DMS53 treated with DMSO at 0.1 percent for 48 hours (cell line): ENCODE data around the gene TRIM41.
"Not testable (repeated sequence)": the region's sequence is repeated elsewhere in the genome, so short reads cannot be mapped to it uniquely, and the experiment has no call there.

Experiments
- DNase-seq: peaks from one replicate; lab custom pipeline; 2025; ENCODE audit not compliant: unreplicated experiment; lab: John Stamatoyannopoulos, UW

TRIM41 gene

DNA sequence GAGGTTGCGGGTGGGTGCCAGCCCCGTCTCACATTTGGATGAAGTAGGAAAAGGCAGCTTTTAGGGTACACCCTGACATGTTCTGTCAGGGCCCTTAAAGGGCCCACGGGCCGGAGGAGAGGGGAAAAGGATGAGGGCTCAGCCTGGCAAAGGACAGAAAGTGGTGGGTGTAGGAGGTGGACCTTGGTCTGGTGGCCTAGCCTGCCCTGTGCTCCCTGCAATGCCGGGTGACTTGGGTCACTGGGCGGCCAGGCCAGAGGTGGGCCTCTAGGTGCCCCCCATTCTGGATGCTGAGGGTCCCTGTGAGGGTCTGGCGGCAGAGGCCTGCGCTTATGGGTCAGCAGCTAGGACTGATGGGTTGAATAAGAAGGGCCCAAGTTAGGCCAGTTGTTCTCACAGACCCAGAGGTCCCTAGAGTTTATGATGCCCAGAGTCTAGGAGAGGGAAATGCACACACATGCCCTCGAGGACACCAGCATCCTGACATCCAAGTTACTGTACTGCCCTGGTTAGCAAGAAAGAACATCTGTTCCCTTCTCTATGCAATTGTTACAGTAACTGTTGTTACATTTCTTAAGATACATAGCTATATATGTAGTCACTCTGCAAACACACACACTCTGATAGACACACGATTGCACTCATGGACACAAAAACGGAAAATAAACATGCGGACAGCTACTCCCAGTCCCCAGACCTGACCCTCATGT is 30.6 kb upstream of the TRIM41 start:
- no peak for DNase-seq

DNA sequence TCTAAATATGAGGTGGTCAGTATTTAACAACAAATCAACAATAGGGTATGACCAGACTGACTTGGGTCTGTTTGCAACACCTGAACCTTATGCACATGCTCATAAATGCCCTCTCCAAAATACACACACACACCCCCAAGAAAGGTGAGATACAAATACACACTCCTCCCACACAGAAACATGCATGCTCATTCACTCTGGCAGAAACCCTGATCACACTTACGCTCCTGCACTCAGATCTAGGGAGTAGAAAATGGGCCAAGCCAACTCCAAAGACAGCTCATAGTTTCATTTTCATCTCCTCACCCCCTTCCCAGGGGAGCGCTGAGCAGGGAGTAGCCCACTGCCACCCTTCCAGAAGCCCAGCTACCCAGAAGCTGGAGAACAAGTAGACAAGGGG is 29.4 kb upstream of the TRIM41 start:
- DNase-seq, result no peak

DNA sequence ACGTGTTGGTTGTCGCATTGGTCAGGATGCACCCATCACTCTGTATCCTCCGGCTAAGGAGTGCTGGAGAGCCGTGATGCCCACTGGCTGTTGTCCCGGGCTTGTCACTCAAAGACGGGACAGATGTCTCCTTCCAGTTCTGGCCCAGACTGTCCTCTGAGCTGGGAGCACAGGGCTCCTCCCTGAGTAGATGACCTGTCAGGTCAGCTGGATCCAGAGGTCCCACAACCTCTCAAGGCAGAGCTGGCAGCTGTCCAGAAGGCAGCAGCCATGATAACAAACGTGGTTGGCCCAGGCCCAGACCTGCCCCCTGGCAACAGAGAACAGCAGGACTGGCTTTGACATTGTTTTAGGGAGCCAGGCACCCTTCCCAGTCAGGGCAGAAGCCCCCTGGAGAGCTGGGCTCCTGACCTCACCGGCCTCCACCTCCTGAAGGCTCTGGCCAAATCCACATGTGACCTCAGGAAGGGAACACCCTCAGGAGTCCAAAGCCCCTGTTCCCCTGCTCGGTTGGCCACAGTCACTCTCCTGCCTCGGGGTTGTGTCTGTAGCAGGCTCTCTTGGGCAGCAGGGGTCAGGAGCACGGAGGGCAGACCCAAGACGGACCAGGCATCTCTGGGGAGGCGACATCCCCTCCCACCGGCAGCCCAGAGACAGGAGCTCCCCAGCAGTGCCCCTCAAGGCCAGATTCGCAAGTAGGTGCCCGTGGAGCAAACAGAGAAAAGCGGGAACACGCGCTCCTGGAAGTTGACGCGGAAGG is 28.4 kb upstream of the TRIM41 start:
- DNase-seq, result no peak

DNA sequence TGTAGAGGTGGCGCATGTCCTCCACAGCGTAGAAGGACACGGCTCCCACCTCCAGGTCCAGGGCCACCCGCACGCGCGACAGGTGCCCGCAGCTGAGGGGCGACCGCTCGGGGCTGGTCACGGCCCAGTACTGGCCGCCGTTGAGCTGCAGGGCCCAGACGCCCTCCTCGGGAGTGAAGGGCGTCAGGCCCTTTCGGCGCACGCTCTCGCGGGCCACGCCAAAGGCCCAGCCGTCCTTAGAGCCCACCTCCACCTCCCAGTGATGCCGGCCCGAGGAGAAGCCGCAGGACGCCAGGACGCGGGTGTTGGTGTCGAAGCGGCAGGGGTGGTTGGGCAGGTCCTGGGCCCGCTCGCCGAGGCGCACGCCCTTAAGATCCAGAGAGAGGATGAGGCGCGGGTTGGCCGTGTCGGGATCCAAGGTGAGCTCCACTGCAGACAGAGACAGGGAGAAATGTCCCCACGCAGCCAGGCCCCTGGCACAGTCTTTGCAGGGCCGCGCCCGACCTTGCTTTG is 27.8 kb upstream of the TRIM41 start:
- no peak for DNase-seq

DNA sequence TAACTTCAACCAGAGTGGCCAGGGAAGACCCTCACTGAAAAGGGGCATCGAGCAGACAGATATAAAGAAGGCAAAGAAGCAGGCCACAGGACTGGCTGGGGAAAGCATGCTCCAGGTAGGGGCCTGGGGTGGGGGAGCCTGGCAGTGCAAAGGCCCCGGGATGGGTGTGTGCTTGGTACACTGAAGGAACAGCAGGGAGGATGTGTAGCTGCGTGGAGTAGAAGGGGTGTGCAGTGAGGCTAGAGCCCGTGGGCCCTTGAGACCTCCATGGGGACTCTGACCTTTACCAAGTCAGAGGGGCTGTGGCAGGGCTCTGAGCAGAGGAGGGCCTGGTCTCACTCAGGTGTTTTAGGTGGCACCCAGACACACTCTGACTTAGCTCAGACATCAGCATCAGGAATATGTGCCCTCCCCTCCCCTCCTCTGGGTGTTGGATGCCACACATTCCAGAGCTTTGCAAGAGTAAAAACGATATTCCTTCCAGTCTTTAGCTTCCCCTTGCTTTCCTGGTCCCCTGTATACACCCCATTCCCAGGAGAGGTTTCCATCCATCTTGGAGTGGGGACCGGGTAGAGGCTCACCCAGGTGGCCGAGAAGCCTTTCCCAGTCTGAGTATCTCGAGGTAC is 25.6 kb upstream of the TRIM41 start:
- DNase-seq, result no peak

DNA sequence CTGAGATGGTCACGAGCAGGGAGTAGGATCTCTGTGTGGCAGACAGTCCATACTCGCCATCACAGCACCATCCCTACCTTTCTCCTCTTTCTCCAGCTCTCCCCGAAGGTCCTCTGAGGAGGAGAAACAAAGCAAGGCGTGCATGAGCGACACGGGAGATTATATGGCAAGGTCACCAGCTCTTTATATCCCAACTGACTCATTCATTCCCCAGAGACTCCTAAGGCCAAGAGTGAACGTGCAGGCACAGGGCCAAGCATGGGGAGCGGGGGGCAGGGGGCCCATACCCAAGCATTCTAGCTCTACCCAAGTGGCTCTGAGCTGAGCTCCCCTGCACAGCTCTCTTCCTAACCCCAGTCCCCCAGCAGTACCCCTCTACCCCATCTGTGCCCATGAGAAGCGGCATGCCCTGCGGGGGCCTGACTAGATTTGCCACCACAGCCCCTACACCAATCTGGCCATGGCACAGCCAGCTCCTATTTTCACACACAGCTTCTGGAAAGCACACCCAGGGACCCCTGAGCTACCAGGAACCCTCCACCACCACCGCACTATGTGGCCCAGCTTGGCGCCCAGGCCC is 24.9 kb upstream of the TRIM41 start:
- no peak for DNase-seq

DNA sequence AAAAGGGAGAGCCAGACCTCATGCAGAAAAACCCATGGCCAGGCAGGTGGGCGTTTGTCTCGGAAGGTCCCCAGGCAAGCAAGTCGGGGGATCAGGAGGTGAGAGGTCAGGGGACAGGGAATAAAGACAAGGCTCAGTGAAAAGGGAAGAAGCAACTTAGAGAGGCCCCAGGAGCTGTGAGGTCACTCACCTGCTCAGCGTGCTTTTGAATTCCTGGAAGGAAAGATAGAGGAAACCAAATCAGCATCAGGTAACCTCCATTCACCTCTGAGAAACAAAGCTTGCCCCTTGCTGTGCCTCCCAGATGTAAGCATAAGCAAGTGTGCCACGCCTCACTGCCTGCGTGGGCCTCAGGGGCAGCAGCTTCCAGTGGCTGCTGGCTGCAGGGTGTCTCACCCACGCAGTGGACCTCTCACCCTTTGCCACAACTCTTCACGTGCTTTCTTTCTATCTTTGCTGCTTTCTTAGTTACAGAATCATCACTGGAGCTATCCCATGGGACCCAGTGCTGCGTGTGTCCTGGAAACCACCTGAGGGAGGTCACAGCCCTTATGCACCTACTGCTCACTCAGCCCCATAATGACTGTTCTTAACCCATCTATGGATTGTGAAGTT is 24.1 kb upstream of the TRIM41 start:
- no peak for DNase-seq

DNA sequence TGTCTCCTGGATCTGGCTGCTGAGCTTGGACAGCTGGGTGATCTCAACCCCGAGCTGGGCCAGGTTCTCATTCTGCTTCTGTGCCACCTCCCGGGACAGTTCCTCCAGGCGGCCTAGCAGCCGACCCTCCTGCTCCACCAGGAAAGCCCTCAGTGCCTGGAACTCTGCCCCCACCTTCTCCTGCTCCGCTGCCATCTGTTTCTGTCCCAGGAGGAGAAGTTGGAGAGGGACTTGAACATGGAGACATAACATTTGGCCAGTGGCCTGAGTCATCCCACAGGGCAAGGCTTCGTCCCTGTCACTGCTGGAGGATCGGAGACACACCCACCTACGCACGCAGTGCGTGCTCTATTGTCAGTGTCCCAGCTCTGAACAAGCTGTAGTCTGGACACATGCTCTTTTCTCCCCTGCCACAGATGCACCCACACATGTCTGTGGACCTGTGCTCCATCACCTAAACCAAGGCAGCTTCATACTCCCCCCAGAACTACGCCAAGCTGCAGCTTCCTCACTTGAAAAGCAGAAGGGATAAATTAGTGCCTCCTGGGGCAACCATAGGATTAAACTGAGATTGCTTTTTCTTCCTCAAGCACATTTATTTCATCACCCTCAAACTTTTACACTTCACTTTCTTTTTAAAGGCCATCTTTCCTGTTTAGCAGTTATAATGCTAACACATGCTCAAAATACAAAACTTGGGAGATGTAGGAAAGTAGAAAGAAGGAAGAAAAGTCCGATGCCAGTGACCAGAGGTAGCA is 23.0 kb upstream of the TRIM41 start:
- DNase-seq, result no peak

DNA sequence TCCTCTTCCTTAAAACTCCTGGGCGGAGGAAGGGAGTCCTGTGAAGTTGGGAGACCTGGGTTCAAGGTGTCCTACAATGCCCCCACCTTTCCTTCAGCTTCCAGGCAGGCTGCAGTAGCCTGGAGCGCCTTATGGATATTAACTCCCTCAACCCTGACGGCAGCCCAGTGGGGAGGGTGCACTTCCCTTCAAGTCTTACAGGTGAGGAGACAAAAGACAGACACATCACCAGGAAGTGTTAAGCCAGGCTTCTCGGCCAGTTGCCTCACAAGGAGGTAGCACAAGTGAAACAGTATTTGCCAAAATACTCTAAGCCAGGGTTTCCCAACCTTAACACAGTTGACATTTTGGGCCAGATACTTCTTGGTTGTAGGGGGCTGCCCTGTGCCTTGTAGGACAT is 22.3 kb upstream of the TRIM41 start:
- no peak for DNase-seq

DNA sequence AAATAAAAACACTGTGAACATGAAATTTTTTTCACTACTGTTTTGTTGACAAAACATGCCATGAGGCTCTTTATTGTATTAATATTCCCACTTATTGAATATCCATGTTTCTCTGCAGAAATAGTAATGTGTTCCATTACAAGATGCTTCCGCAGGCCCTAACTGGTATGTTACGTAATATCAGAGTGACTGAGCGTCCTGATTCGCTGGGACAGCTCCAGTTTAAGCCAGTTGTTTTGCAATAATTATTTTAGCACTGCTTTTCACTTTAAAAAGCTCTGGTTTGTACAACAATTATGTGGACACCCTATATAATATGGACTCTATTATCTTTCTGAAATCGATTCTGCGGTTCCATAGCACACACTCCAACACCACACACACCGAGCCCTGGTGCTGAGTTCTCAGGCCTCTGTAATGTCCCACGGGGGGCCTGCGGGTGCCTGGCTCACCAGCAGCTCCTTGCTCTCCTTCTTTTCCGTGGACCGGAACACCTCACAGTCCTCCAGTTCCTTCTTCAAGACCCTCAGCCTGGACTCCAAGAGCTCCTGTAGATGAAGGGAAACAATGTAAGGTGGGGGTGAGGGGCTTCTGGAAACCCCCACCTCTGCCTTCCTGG is 19.9 kb upstream of the TRIM41 start:
- no peak for DNase-seq

DNA sequence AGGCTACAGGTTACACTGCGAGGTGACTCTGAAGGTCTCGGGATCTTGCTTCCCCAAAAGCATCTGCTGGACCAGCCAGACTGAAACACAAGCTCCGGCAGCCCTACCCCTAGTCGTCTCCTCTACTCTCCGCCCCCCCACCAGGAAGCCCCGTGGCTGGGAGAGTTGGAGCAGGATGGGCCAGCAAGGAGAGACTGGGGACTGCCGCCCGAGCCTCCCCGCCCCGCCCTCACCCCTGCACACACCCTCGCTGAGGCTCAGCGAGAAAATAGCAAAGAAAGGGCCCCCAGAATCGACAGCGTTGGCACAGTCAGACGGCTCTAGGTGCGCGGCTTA is 19.3 kb upstream of the TRIM41 start:
- DNase-seq, result no peak

DNA sequence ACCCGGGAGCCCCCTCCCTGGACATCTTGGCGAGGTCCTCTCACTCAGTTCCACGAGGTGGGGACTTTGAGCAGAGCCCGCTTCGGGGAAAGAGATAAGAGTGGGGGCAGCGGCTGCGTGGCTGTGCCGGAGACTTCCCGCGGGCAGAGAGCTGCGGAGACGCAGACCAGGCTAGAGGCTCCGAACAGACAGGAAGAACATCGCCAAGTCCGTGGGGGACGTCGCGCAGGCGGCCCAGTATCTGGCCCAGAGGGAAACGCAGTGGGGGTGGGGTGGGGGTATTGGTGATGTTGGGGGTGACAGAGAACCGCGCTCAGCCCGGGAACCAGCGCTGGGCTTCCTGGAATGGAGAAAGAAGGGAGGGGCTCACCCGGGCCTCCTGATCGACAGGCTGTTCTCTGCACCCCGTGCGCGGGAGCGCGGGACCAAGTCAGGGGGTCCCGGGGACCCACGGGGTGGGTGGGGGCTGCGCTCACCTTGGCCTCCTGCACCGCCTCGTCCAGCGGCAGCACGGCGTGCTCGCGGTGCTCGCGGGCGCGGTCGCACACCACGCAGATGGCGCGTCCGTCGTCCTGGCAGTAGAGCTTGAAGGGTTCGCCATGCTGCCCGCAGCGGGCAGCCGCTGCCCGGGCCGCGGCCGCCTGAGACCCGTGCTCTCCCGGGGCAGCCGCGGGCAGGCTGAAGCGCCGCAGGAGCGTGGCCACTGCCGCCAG is 18.8 kb upstream of the TRIM41 start:
- DNase-seq, result no peak

DNA sequence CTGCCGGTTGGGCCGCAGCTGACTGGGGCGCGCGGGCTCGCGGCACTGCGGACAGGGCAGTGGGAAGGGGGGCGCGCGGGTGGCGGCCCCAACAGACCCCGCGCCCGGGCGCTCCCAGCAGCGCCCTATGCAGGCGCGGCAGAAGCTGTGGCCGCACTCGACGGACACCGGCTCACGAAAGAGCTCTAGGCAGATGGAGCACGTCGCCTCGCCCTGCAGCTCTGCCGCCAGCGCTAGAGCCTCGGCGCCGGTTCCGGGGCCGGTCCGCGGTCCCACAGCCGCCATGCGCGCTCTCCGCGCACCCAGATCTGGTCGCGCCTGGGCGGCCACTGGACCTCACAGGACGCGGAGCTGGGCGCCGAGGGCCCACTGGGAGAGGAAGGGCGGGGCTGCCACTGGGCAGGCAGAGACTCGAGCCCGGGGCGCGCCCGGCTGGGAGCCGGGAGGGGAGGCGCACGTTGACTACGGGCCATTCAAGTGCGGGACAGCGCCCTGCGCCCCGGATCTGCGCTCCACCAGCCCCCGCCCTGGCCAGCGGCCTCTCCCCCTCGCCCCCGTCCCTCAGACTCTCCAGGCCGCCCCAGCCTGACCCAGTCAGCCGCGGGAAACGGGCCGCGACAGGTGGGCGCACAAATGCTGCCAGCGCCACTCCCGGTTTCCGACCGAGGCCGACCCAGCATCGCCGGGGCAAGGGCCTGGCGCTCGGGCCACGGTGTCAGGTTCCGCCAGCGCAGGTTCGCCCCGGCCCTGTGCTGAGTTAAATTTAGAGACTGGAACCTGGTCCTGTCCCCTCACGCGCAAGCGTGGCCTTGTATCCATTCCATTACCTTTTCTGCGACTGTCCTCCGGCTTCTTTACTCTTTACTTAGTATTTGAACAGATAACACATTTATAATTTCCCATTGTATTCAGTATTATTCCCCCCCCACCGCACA is 18.0 kb upstream of the TRIM41 start, which contains the start of gene TRIM7:
TRIM7 (minus strand) TSS at position 371 of the 935 bp plus-strand sequence; CDS start at position 285, 86 bp downstream.
- DNase-seq, result no peak

DNA sequence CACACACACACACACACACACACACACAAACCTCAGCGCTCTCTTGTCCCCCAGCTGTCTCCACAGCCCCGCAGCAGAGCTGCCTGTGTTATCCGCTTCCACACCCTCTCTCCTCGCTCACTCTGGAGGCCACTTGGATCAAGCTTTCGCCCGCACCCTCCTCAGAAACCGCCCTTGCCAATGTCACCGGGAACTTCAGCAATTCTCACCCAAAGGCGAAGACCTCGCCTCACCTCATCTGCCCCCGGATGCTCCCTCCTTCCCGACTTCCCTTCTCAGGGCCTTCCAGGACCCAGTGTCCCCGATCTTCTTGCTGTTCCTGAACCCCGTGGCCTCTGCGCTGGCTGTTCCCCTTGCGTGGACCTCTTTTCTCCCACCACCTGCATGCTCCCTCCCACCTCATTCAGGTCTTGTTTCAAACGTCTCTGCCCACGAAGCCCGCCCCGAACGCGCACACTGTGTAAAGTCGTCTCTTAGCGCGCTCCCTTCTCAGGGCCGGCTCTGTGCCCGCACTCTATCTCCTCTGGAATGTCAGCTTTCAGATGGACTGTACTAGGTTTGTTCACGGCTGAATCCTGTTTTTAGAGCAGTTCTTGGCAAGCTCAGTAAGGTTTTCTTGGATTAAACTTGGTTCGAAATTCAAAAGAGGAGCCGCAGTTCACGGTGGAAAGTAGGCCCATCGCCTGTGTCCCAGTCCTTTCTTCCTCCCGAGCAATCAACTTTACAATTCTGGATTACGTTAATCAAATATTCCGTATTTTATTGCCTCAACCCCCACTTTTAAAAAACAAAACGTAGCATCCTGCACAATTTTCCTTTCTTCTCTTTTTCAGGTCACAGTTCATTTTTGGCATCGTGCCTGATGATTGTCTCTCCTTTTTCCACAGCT is 17.1 kb upstream of the TRIM41 start:
- DNase-seq, result no peak

DNA sequence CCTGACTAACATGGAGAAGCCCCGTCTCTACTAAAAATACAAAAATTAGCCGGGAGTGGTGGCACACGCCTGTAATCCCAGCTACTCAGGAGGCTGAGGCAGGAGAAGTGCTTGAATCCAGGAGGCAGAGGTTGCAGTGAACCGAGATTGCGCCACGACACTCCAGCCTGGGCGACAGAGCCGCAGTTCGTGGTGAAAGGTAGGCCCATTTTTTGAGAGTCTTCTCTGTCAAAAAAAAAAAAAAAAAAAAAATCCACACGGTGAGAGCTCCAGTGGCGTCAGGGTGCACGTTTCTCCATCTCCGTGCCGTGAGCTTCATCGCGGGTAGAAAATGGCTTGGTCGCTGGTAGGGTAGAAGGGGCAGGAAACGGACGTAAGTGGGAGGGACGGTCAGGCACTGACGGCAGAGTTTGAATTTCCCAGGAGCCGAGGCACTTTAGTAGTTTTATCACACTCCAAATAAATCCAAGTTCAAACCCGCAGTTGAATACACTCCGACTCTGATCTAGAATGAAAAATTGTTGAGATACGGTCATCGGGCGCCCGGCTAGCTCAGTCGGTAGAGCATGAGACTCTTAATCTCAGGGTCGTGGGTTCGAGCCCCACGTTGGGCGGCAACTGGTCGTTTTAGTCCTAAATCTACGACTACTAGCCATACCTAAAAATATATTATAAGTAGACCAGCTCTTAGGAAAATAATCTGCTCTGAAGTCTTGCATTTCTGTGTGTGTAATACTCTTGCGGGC is 15.7 kb upstream of the TRIM41 start:
- no peak for DNase-seq

DNA sequence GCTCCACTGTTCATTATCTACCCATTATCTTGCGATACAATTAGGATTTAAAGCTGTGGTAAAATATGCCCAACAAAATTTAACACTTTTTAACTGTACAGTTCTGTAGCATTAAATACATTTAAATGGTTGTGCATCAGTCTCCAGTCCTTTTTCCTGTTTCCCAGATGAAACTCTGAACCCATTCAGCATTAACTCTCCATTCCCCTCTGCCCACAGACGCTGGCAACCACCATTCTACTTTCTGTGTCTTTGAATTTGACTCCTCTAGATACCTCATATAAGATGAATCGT is 15.2 kb upstream of the TRIM41 start:
- no peak for DNase-seq

DNA sequence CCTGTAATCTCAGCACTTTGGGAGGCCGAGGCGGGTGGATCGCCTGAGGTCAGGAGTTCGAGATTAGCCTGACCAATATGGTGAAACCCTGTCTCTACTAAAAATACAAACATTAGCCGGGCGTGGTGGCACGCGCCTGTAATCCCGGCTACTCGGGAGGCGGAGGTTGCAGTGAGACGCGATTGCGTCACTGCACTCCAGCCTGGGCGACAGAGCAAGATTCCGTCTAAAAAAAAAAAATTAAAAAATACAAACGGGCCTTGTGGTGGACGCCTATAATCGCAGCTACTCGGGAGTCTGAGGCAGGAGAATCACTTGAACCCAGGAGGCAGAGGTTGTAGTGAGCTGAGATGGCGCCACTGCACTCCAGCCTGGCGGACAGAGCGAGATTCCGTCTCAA is 14.1 kb upstream of the TRIM41 start:
- DNase-seq, result not testable (repeated sequence)
